SK-N-SH (cell line): ENCODE measurements around the gene COL4A2. TPM values are rescaled to one million over a fixed set of nuclear protein-coding genes. Genes with fewer than 3 reads are reported as not detected.

ENCODE experiments used
- CTCF ChIA-PET: fragments of 300-600, 350-600 bp; formaldehyde crosslinking; extraction: SDS; loops from one replicate; lab custom pipeline; 2021; lab: Yijun Ruan, JAX
- POLR2A ChIA-PET: fragments of 350-600 bp; sonication (Branson Sonifier 250); formaldehyde crosslinking; extraction: SDS; loops from one replicate; lab custom pipeline; 2020; ENCODE audit warnings: antibody characterized with exemption, inconsistent platforms; lab: Yijun Ruan, JAX
- DNase-seq: peaks from one replicate; pipeline ENCODE4 v3.0.0; 2012
- H2AFZ ChIP-seq: fragments of 200-600 bp; sonication (generic); 2 replicates; pipeline ENCODE4 v1.8.1; 2016; ENCODE audit warnings: antibody characterized with exemption, mild to moderate bottlenecking, low read depth
- H3F3A ChIP-seq: fragments of 200-600 bp; sonication (generic); replicated peaks from 2 replicates; pipeline ENCODE3; 2016; ENCODE audit warnings: antibody characterized with exemption, mild to moderate bottlenecking; ENCODE audit not compliant: insufficient read depth
- H3K27ac ChIP-seq, 2 experiments: fragments of 200-500 bp in 1 of 2; fragments of 200-600 bp in 1 of 2; sonication (Bioruptor generic) in 1 of 2; sonication (generic), shearing (Covaris generic) in 1 of 2; 2 replicates each; pipeline versions ENCODE4 v1.5.1 to v1.6.1; 2014 to 2016; ENCODE audit warnings: low read depth in 2 of 2, inconsistent platforms in 1 of 2, low read length in 1 of 2, mild to moderate bottlenecking in 1 of 2, mixed read lengths in 1 of 2
- H3K27me3 ChIP-seq: fragments of 200-600 bp; sonication (generic), shearing (Covaris generic); 2 replicates; pipeline ENCODE4 v1.6.1; 2016; ENCODE audit warnings: mixed run types; ENCODE audit not compliant: insufficient read depth
- H3K36me3 ChIP-seq, 2 experiments: fragments of 200-500 bp in 1 of 2; fragments of 200-600 bp in 1 of 2; sonication (Bioruptor generic) in 1 of 2; sonication (generic) in 1 of 2; replicated peaks in 1 of 2; 2 replicates each; pipeline versions ENCODE3 to v1.5.1; 2014 to 2016; ENCODE audit warnings: low read length in 1 of 2, mild to moderate bottlenecking in 1 of 2; ENCODE audit not compliant: insufficient read depth in 2 of 2, control insufficient read depth in 1 of 2
- H3K4me1 ChIP-seq, 2 experiments: fragments of 200-500 bp in 1 of 2; fragments of 200-600 bp in 1 of 2; sonication (Bioruptor generic) in 1 of 2; sonication (generic), shearing (Covaris generic) in 1 of 2; 2 replicates each; pipeline versions ENCODE4 v1.5.1 to v1.6.1; 2014 to 2016; ENCODE audit warnings: low read depth in 1 of 2, low read length in 1 of 2, mixed run types in 1 of 2; ENCODE audit not compliant: insufficient read depth in 2 of 2, control insufficient read depth in 1 of 2
- H3K4me2 ChIP-seq: fragments of 200-600 bp; sonication (generic), shearing (Covaris generic); 2 replicates; pipeline ENCODE4 v1.6.1; 2017; ENCODE audit warnings: mixed run types
- H3K4me3 ChIP-seq, 2 experiments: fragments of 200-500 bp in 1 of 2; fragments of 200-600 bp in 1 of 2; sonication (Bioruptor generic) in 1 of 2; sonication (generic), shearing (Covaris generic) in 1 of 2; 2 replicates each; pipeline versions ENCODE4 v1.5.1 to v1.8.1; 2014 to 2016; ENCODE audit warnings: low read depth in 2 of 2, inconsistent platforms in 1 of 2, low read length in 1 of 2, mild to moderate bottlenecking in 1 of 2, mixed read lengths in 1 of 2, moderate library complexity in 1 of 2
- H3K79me2 ChIP-seq: fragments of 200-600 bp; sonication (generic); 2 replicates; pipeline ENCODE4 v1.8.1; 2017; ENCODE audit warnings: mild to moderate bottlenecking; ENCODE audit not compliant: insufficient read depth
- H3K9ac ChIP-seq: fragments of 200-600 bp; sonication (generic); 2 replicates; pipeline ENCODE4 v1.6.1; 2017; ENCODE audit warnings: mixed run types
- H3K9me2 ChIP-seq: fragments of 200-600 bp; sonication (generic); 2 replicates; pipeline ENCODE4 v1.6.1; 2017; ENCODE audit warnings: mixed run types
- H3K9me3 ChIP-seq: fragments of 200-600 bp; sonication (generic); 2 replicates; pipeline ENCODE4 v1.6.1; 2017; ENCODE audit warnings: mixed run types, mild to moderate bottlenecking, moderate library complexity
- H4K20me1 ChIP-seq: fragments of 200-600 bp; sonication (generic); 2 replicates; pipeline ENCODE4 v1.6.1; 2017; ENCODE audit warnings: mild to moderate bottlenecking, mixed run types; ENCODE audit not compliant: insufficient read depth
- EP300 ChIP-seq, 2 experiments: IDR thresholded peaks; 2 replicates each; pipeline versions ENCODE4 v1.4.0 to v1.6.1; 2012; ENCODE audit warnings: borderline replicate concordance in 1 of 2, low read depth in 1 of 2, low read length in 1 of 2
- EZH2phosphoT487 ChIP-seq: fragments of 200-600 bp; sonication (generic); IDR thresholded peaks from 2 replicates; pipeline ENCODE4 v1.6.1; 2017; ENCODE audit warnings: low read depth, mixed run types, mild to moderate bottlenecking, antibody characterized with exemption, moderate library complexity, borderline replicate concordance
- FOSL2 ChIP-seq: IDR thresholded peaks from 2 replicates; pipeline ENCODE4 v1.4.0; 2012; ENCODE audit warnings: low read depth, mild to moderate bottlenecking, moderate library complexity, borderline replicate concordance
- MXI1 ChIP-seq: IDR thresholded peaks from 2 replicates; pipeline ENCODE4 v1.6.1; 2012; ENCODE audit warnings: mild to moderate bottlenecking, low read depth, low read length, improper control_type of control experiment
- NFIC ChIP-seq: IDR thresholded peaks from 2 replicates; pipeline ENCODE4 v1.4.0; 2012; ENCODE audit warnings: borderline replicate concordance
- PBX3 ChIP-seq: IDR thresholded peaks from 2 replicates; pipeline ENCODE4; 2012
- POLR2AphosphoS5 ChIP-seq: IDR thresholded peaks from 2 replicates; pipeline ENCODE4 v1.6.1; 2012; ENCODE audit warnings: low read depth, low read length
- SIN3A ChIP-seq: IDR thresholded peaks from 2 replicates; pipeline ENCODE4 v1.6.1; 2012; ENCODE audit warnings: low read depth, mild to moderate bottlenecking, low read length, moderate library complexity, borderline replicate concordance
- TCF12 ChIP-seq: IDR thresholded peaks from 2 replicates; pipeline ENCODE4 v1.4.0; 2012
- YY1 ChIP-seq: IDR thresholded peaks from 2 replicates; pipeline ENCODE4 v1.4.0; 2012; ENCODE audit warnings: low read depth, mild to moderate bottlenecking
- ZBTB33 ChIP-seq: IDR thresholded peaks from 2 replicates; pipeline ENCODE4 v1.4.0; 2012; ENCODE audit warnings: low read depth, borderline replicate concordance
- WGBS: methylation state at CpG from one replicate; pipeline ENCODE4 v1.1.6; 2017; ENCODE audit warnings: low lambda C conversion rate; 5-methylcytosine and 5-hydroxymethylcytosine counted together
- polyA plus RNA-seq, 3 experiments: library from polyadenylated mRNA; depleted of rRNA; stranded (reverse); fragments of >200 nt; gene quantifications; 2 replicates each; pipeline ENCODE4 v1.2.3, GENCODE V29; 2012

COL4A2 gene
- polyA plus RNA-seq, 1 of the 3 experiments (the other 2 are of a cell fraction), result 137 TPM

GRCh38 chr13:110453797-110454196, 146.7 kb downstream of the COL4A2 start:
- Histone ChIP-seq H3K9me3 (no peaks in the 10 kb centered on the region), H3K79me2 (no peaks in the 10 kb centered on the region), H3K4me2 (no peak overlapping the region), H3K36me3 (peaks cover 7 to 32% of the 10 kb centered on the region in 2 experiments), H3F3A (peaks cover 5% of the 10 kb centered on the region), H2AFZ (no peak overlapping the region), H3K27me3 (no peaks in the 10 kb centered on the region), H3K27ac (no peak overlapping the region)
- POLR2A ChIA-PET, result no interaction called here
- WGBS, result 88% methylated on average over 2 of the region's 2 CpGs
- CTCF ChIA-PET, result interaction anchor here (0.7 to 1.4 kb wide), 2 partner anchors 9 to 35 kb away, joined by 3 read pairs; no protein-coding TSS in a partner anchor
- no peak for TF ChIP-seq MXI1
- TF ChIP-seq POLR2AphosphoS5, result no peak
- no peak for TF ChIP-seq TCF12
- TF ChIP-seq ZBTB33, result no peak
- TF ChIP-seq EP300 (IDR thresholded peaks at IDR 0.05; ENCODE audit: borderline replicate concordance in 1 of 2, low read depth in 1 of 2, low read length in 1 of 2), result no peak
- TF ChIP-seq YY1, result no peak
- no peak for TF ChIP-seq PBX3
- TF ChIP-seq, all 33 proteins: peak for 0
- Histone ChIP-seq H3K9ac (no peak overlapping the region), H3K9me2 (no peaks in the 10 kb centered on the region), H3K4me1 (peaks cover 0 to 5% of the 10 kb centered on the region in 2 experiments; a peak in 1 of 4 replicates), H4K20me1 (no peaks in the 10 kb centered on the region), H3K4me3 (no peak overlapping the region)
- no peak for DNase-seq

- TF ChIP-seq TCF12 (no peak), EZH2phosphoT487 (no peak), SIN3A (no peak), NFIC (no peak), FOSL2 (no peak), ZBTB33 (no peak), YY1 (no peak)
- no peak for DNase-seq
- Histone ChIP-seq H3K27me3 (no peaks in the 10 kb centered on the region), H3K4me1 (peaks cover 0 to 5% of the 10 kb centered on the region in 2 experiments; a peak in 1 of 4 replicates), H3K27ac (no peak overlapping the region), H3F3A (peaks cover 5% of the 10 kb centered on the region), H3K9ac (no peak overlapping the region), H4K20me1 (no peaks in the 10 kb centered on the region), H2AFZ (no peak overlapping the region), H3K4me2 (no peak overlapping the region), H3K79me2 (no peaks in the 10 kb centered on the region), H3K4me3 (no peak overlapping the region), H3K9me2 (no peaks in the 10 kb centered on the region), H3K36me3 (peaks cover 11 to 27% of the 10 kb centered on the region in 2 experiments), H3K9me3 (no peaks in the 10 kb centered on the region)
- CTCF ChIA-PET, result interaction anchor here (1.1 to 2.2 kb wide), 6 partner anchors 9 to 227 kb away, joined by 3 to 15 read pairs (median 6); no protein-coding TSS in a partner anchor
- 93% methylated on average over 19 of the region's 21 CpGs for WGBS
- POLR2A ChIA-PET, result no interaction called here
These were observed 147.3 kb downstream of the COL4A2 start for GRCh38 chr13:110454227-110454859.
